Mesodermal cell (in vitro differentiated cells): ENCODE data around the gene ACOT7.

Source experiments
- H3K27ac ChIP-seq: 2 replicates; pipeline ENCODE4 v1.7.0; 2013; ENCODE audit warnings: mild to moderate bottlenecking, low read depth, low read length, moderate library complexity; ENCODE audit not compliant: severe bottlenecking
- H3K36me3 ChIP-seq: 2 replicates; pipeline ENCODE4 v1.7.1; 2013; ENCODE audit warnings: mild to moderate bottlenecking, low read length, moderate library complexity; ENCODE audit not compliant: control insufficient read depth, insufficient read depth
- H3K4me1 ChIP-seq: one replicate; pipeline ENCODE4 v1.7.1; 2013; ENCODE audit warnings: mild to moderate bottlenecking, low read length; ENCODE audit not compliant: insufficient read depth, control insufficient read depth, poor library complexity, severe bottlenecking
- H3K4me3 ChIP-seq: 2 replicates; pipeline ENCODE4 v1.7.0; 2013; ENCODE audit warnings: low read length, control low read depth, mild to moderate bottlenecking; ENCODE audit not compliant: insufficient read depth, poor library complexity, severe bottlenecking; ENCODE audit errors: extremely low read depth
- H3K9me3 ChIP-seq: 2 replicates; pipeline ENCODE4 v1.7.1; 2013; ENCODE audit warnings: mild to moderate bottlenecking, low read length, moderate library complexity; ENCODE audit not compliant: control insufficient read depth
- WGBS, 2 experiments: methylation state at CpG; one replicate each; pipeline ENCODE4 v1.1.5; 2013; ENCODE audit warnings: missing lambda C conversion rate in 2 of 2; ENCODE audit not compliant: insufficient coverage in 2 of 2; 5-methylcytosine and 5-hydroxymethylcytosine counted together

Gene ACOT7

GRCh38 chr1:6272868-6273267, 120.7 kb downstream of the ACOT7 start:
- 83 to 90% methylated on average over 6 of the region's 6 CpGs for WGBS, 2 experiments
- H3K4me3 ChIP-seq: no peak overlapping the region

GRCh38 chr1:6272452-6272851, 121.1 kb downstream of the ACOT7 start:
- H3K27ac ChIP-seq: no peak overlapping the region
- H3K4me1 ChIP-seq: peaks cover 50% of the 10 kb centered on the region
- peaks cover 2% of the 10 kb centered on the region for H3K36me3 ChIP-seq
- H3K4me3 ChIP-seq: no peak overlapping the region
- WGBS, 2 experiments: 92 to 96% methylated on average over 9 of the region's 9 CpGs
- H3K9me3 ChIP-seq: no peaks in the 10 kb centered on the region

More at GRCh38 chr1:6272868-6273267, 120.7 kb downstream of the ACOT7 start:
- Histone ChIP-seq H3K36me3 (peaks cover 2% of the 10 kb centered on the region), H3K4me1 (peaks cover 48% of the 10 kb centered on the region), H3K27ac (no peak overlapping the region), H3K9me3 (no peaks in the 10 kb centered on the region)

- H3K36me3 ChIP-seq: peaks cover 3% of the 10 kb centered on the region
- WGBS, 2 experiments: 83 to 91% methylated on average over 7 to 9 of the region's 12 CpGs
- no peaks in the 10 kb centered on the region for H3K9me3 ChIP-seq
- H3K4me1 ChIP-seq: peaks cover 42% of the 10 kb centered on the region
- H3K27ac ChIP-seq: no peak overlapping the region
- no peak overlapping the region for H3K4me3 ChIP-seq
These were observed 122.0 kb downstream of the ACOT7 start for GRCh38 chr1:6271554-6271953.

- WGBS, 2 experiments: 89 to 100% methylated on average over 3 to 4 of the region's 4 CpGs
- Histone ChIP-seq H3K4me1 (peaks cover 37% of the 10 kb centered on the region), H3K36me3 (peaks cover 6% of the 10 kb centered on the region), H3K9me3 (no peaks in the 10 kb centered on the region), H3K27ac (no peak overlapping the region), H3K4me3 (no peak overlapping the region)
These were observed 122.6 kb downstream of the ACOT7 start for GRCh38 chr1:6271006-6271405.

GRCh38 chr1:6270401-6270800, 123.2 kb downstream of the ACOT7 start:
- H3K4me1 ChIP-seq: peaks cover 31% of the 10 kb centered on the region
- no peaks in the 10 kb centered on the region for H3K9me3 ChIP-seq
- WGBS, 2 experiments: 96 to 98% methylated on average over 6 to 8 of the region's 8 CpGs
- peaks cover 7% of the 10 kb centered on the region for H3K36me3 ChIP-seq
- no peak overlapping the region for H3K4me3 ChIP-seq
- no peak overlapping the region for H3K27ac ChIP-seq

GRCh38 chr1:6269720-6270400, 123.7 kb downstream of the ACOT7 start:
- Histone ChIP-seq H3K27ac (no peak overlapping the region), H3K4me1 (peaks cover 31% of the 10 kb centered on the region)

GRCh38 chr1:6269296-6269695, 124.3 kb downstream of the ACOT7 start:
- no peaks in the 10 kb centered on the region for H3K9me3 ChIP-seq
- 94 to 97% methylated on average over 9 to 14 of the region's 14 CpGs for WGBS, 2 experiments
- H3K27ac ChIP-seq: peak overlapping the region; percentile 29
- peaks cover 31% of the 10 kb centered on the region for H3K4me1 ChIP-seq
- H3K36me3 ChIP-seq: peaks cover 7% of the 10 kb centered on the region
- H3K4me3 ChIP-seq: no peak overlapping the region

More at GRCh38 chr1:6269720-6270400, 123.7 kb downstream of the ACOT7 start:
- H3K4me3 ChIP-seq: no peak overlapping the region
- H3K9me3 ChIP-seq: no peaks in the 10 kb centered on the region
- H3K36me3 ChIP-seq: peaks cover 7% of the 10 kb centered on the region
- 76 to 87% methylated on average over 12 to 16 of the region's 22 CpGs for WGBS, 2 experiments

- WGBS, 2 experiments: 84 to 86% methylated on average over 21 of the region's 21 CpGs
- H3K4me1 ChIP-seq: peaks cover 22% of the 10 kb centered on the region
These were observed 125.2 kb downstream of the ACOT7 start for GRCh38 chr1:6268415-6268814.

GRCh38 chr1:6267686-6268322, 125.8 kb downstream of the ACOT7 start:
- H3K4me1 ChIP-seq: peaks cover 16% of the 10 kb centered on the region
- H3K27ac ChIP-seq: no peak overlapping the region
- H3K9me3 ChIP-seq: no peaks in the 10 kb centered on the region
- WGBS, 2 experiments: 95% methylated on average over 7 to 8 of the region's 12 CpGs
- peaks cover 7% of the 10 kb centered on the region for H3K36me3 ChIP-seq
- no peak overlapping the region for H3K4me3 ChIP-seq

More at GRCh38 chr1:6268415-6268814, 125.2 kb downstream of the ACOT7 start:
- Histone ChIP-seq H3K27ac (no peak overlapping the region), H3K9me3 (no peaks in the 10 kb centered on the region), H3K4me3 (no peak overlapping the region), H3K36me3 (peaks cover 7% of the 10 kb centered on the region)

- Histone ChIP-seq H3K27ac (no peak overlapping the region), H3K36me3 (peaks cover 7% of the 10 kb centered on the region), H3K4me3 (no peak overlapping the region), H3K9me3 (no peaks in the 10 kb centered on the region), H3K4me1 (peaks cover 9% of the 10 kb centered on the region)
- WGBS, 2 experiments: 87 to 93% methylated on average over 7 to 11 of the region's 11 CpGs
These were observed 126.9 kb downstream of the ACOT7 start for GRCh38 chr1:6266641-6267040.

- WGBS, 2 experiments: 88 to 93% methylated on average over 14 to 15 of the region's 15 CpGs
- Histone ChIP-seq H3K9me3 (no peaks in the 10 kb centered on the region), H3K36me3 (peaks cover 7% of the 10 kb centered on the region), H3K4me1 (peaks cover 6% of the 10 kb centered on the region), H3K4me3 (no peak overlapping the region), H3K27ac (no peak overlapping the region)
These were observed 128.4 kb downstream of the ACOT7 start for GRCh38 chr1:6265151-6265550.
